Cardiac muscle cell (in vitro differentiated cells and primary cell): ENCODE measurements around the gene MYO9B. TPM values are rescaled to one million over a fixed set of nuclear protein-coding genes. Genes with fewer than 3 reads are reported as not detected.
"Not testable (repeated sequence)": the region's sequence is repeated elsewhere in the genome, so short reads cannot be mapped to it uniquely, and the experiment has no call there.

Experiments
- DNase-seq, 2 donors: peaks; one replicate each; pipeline versions ENCODE4 v3.0.0 to v3.0.0-alpha.2; 2010 to 2017; ENCODE audit warnings: low read depth in 1 of 2, low spot score in 1 of 2
- H3K27ac ChIP-seq: fragments of 200-600 bp; sonication (generic); 2 replicates; pipeline ENCODE4 v1.5.1; 2016
- H3K27me3 ChIP-seq: fragments of 200-600 bp; sonication (generic); 2 replicates; pipeline ENCODE4 v1.6.0; 2016; ENCODE audit warnings: control low read depth
- H3K36me3 ChIP-seq: fragments of 200-600 bp; sonication (generic); 2 replicates; pipeline ENCODE4 v1.5.1; 2016; ENCODE audit warnings: control low read depth
- H3K4me1 ChIP-seq: fragments of 200-600 bp; sonication (generic); 2 replicates; pipeline ENCODE4 v1.8.1; 2017; ENCODE audit warnings: low read depth, mild to moderate bottlenecking, mixed run types
- H3K4me3 ChIP-seq: fragments of 200-600 bp; sonication (generic); 2 replicates; pipeline ENCODE4 v1.5.1; 2016; ENCODE audit warnings: mild to moderate bottlenecking
- H3K9me3 ChIP-seq: fragments of 200-600 bp; sonication (generic); 2 replicates; pipeline ENCODE4 v1.5.1; 2017; ENCODE audit warnings: low read depth, mild to moderate bottlenecking, control low read depth
- polyA plus RNA-seq: library from polyadenylated mRNA; unstranded; fragments of >200 nt; fragmentation: Nextera tagmentation; extraction: Ambion mirVana; gene quantifications from 2 replicates; pipeline ENCODE4 v1.2.1, GENCODE V29; 2016
- total RNA-seq: library from RNA; depleted of rRNA; stranded (reverse); fragments of >200 nt; gene quantifications from 2 replicates; pipeline ENCODE4 v1.2.3, GENCODE V29; 2016
- TF ChIP-seq, protein P1 (sequence below): IDR thresholded peaks from 2 replicates; pipeline ENCODE4 v1.5.1; 2012; ENCODE audit warnings: low read depth, mild to moderate bottlenecking, low read length

The MYO9B gene
- total and polyA plus RNA-seq, 2 experiments from 2014 or later = 17.7 to 47.9 TPM

DNA sequence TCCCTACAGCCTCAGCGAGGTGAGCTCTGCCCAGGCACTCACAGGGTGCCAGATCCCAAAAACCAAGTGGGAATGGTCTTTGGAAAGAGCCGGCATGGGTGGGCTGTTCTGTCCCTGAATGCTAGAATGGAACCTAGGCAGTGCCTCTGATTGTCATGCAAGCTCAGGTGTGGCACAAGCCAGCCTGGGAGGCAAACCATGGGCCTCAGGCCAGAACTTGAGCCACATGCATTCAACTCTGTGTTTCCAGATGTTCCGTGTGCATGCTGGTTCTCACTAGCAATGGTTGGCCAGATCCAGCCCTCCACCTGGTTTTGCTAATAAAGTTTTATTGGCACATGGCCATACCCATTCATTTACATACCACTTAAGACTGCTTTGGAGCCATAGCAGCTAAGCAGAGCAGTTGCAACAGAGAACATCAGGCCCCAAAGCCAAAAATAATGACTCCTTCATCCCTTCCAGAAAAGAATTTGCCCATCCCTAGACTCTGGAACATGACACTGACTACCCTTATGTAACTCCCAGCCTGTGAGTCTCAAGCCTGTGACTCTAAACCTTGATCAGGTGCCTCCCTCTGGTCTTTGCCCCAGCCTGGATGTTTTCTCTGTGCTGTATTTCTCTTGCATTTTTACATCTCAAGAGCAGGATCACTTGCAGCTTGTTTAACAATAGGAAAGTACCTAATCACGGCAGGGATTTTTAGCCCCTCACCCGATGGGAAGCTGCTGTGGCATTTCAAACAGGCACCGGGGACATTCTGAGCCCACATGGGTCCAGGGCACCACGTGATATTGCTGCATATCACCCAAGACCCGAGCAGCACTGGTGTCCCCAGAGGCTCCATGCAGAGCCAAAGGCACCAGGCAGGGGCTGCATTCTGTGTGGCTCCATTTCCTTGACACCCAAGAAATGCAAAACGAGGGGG lies 84.2 kb downstream of the MYO9B start:
- H3K4me1 ChIP-seq = no peaks in the 10 kb centered on the region
- no peak overlapping the region for H3K27ac ChIP-seq
- no peak overlapping the region for H3K4me3 ChIP-seq
- no peak for DNase-seq
- no peaks in the 10 kb centered on the region for H3K27me3 ChIP-seq
- TF ChIP-seq, protein P1, sequence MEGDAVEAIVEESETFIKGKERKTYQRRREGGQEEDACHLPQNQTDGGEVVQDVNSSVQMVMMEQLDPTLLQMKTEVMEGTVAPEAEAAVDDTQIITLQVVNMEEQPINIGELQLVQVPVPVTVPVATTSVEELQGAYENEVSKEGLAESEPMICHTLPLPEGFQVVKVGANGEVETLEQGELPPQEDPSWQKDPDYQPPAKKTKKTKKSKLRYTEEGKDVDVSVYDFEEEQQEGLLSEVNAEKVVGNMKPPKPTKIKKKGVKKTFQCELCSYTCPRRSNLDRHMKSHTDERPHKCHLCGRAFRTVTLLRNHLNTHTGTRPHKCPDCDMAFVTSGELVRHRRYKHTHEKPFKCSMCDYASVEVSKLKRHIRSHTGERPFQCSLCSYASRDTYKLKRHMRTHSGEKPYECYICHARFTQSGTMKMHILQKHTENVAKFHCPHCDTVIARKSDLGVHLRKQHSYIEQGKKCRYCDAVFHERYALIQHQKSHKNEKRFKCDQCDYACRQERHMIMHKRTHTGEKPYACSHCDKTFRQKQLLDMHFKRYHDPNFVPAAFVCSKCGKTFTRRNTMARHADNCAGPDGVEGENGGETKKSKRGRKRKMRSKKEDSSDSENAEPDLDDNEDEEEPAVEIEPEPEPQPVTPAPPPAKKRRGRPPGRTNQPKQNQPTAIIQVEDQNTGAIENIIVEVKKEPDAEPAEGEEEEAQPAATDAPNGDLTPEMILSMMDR = no peak
- no peaks in the 10 kb centered on the region for H3K9me3 ChIP-seq
- peaks cover 22% of the 10 kb centered on the region for H3K36me3 ChIP-seq

DNA sequence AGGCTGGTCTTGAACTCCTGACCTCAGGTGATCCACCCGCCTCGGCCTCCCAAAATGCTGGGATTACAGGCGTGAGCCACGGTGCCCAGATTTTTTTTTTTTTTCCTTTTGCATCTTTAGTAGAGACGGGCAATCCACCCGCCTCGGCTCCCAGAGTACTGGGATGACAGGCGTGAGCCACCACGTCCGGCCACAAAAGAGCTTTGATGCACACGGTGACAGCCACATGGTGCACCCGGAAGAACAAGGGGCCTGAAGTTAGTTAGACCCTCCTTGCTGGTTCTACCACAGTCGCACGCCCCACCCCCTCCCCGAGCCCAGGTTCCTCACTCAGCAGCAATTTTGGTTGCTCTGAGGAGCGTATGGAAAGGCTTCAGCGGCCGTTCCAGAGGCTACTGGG lies 85.3 kb downstream of the MYO9B start:
- no peak overlapping the region for H3K4me3 ChIP-seq
- no peak overlapping the region for H3K27ac ChIP-seq
- peaks cover 26% of the 10 kb centered on the region for H3K36me3 ChIP-seq
- H3K27me3 ChIP-seq = no peaks in the 10 kb centered on the region
- H3K9me3 ChIP-seq = no peaks in the 10 kb centered on the region
- no peak for DNase-seq
- no peaks in the 10 kb centered on the region for H3K4me1 ChIP-seq
- TF ChIP-seq, protein P1 = no peak

DNA sequence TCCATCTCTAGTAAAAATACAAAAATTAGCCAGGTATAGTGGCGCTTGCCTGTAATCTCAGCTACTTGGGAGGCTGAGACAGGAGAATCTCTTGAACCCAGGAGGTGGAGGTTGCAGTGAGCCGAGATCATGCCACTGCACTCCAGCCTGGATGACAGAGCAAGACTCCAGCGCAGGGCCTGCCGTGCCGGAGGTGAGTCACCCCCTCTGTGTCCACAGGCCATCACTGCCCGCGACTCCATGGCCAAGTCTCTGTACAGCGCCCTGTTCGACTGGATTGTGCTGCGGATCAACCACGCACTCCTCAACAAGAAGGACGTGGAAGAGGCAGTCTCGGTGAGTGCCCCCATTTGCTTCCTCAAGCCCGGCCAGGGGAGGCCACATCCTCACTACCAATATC lies 86.6 kb downstream of the MYO9B start:
- not testable (repeated sequence) for H3K4me3 ChIP-seq, DNase-seq
- peaks cover 35% of the 10 kb centered on the region for H3K36me3 ChIP-seq

DNA sequence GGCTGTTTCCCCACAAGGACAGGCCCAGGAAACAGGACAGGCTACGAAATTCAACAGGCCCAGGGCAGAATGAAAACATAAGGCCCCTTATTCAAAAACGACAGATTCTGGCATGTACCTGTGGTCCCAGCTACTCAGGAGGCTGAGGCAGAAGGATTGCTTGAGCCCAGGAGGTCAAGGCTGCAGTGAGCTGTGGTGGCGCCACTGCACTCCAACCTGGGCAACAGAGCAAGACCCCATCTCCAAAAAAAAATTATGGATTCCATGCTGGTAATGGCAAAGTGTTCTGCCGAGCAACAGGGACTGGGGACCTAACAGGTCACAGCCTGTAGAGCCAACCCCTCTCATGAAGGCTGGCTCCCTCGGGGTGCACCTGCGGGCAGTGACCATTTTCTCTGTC lies 87.0 kb downstream of the MYO9B start:
- Histone ChIP-seq H3K9me3 (no peaks in the 10 kb centered on the region), H3K36me3 (peaks cover 32% of the 10 kb centered on the region), H3K27me3 (no peaks in the 10 kb centered on the region), H3K4me3 (no peak overlapping the region), H3K4me1 (no peaks in the 10 kb centered on the region), H3K27ac (no peak overlapping the region)
- DNase-seq = no peak
- TF ChIP-seq, protein P1 = no peak

More for the DNA sequence above, 86.6 kb downstream of the MYO9B start:
- not testable (repeated sequence) for H3K4me1 ChIP-seq, H3K27me3 ChIP-seq, H3K9me3 ChIP-seq, H3K27ac ChIP-seq

DNA sequence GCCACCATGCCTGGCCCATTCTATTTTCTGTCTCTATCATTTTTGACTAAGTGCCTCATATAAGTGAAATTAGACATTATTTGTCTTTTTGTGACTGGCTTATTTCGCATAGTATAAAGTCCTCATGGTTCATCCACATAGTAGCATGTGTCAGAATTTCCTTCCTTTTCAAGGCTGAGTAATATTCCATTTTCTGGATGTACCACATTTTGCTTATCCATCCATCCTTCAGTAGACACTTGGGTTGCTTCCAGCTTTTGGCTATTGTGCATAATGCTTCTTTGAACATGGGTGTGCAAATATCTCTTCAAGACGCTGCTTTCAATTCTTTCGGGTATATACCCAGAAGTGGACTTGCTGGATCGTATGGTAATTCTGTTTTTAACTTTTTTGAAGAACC lies 88.1 kb downstream of the MYO9B start:
- Histone ChIP-seq H3K9me3 (no peaks in the 10 kb centered on the region), H3K4me1 (no peaks in the 10 kb centered on the region), H3K27ac (no peak overlapping the region), H3K4me3 (no peak overlapping the region), H3K36me3 (peaks cover 32% of the 10 kb centered on the region), H3K27me3 (no peaks in the 10 kb centered on the region)
- no peak for DNase-seq
- TF ChIP-seq, protein P1 = no peak

DNA sequence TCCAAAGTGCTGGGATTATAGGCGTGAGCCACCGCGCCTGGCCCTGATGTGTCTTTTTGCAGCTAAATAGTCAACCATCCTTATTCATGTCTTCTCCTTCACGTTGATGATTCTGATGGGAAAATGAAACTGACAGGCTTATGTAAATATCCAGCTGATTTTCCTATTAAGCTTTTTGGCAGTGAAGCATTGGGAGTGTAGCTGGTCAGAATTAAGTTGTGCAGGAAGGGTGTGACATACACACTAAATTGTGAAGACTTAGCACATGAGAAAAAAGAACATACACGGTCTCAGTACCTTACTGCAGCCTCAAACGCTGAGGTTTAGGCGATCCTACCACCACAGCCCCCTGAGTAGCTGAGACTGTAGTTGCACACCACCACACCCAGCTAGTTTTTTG lies 89.1 kb downstream of the MYO9B start:
- peaks cover 28% of the 10 kb centered on the region for H3K36me3 ChIP-seq
- no peaks in the 10 kb centered on the region for H3K4me1 ChIP-seq
- no peaks in the 10 kb centered on the region for H3K9me3 ChIP-seq
- TF ChIP-seq, protein P1 = no peak
- H3K4me3 ChIP-seq = no peak overlapping the region
- H3K27ac ChIP-seq = no peak overlapping the region
- DNase-seq = no peak
- H3K27me3 ChIP-seq = no peaks in the 10 kb centered on the region
